Transverse colon (tissue), 3 donors: ENCODE measurements around the gene STAT3.

Experiments
- EP300 ChIP-seq: sonication (generic); formaldehyde crosslinking; IDR thresholded peaks from one replicate; pipeline ENCODE4 v1.6.1; 2017; ENCODE audit warnings: antibody characterized with exemption, low read depth
- POLR2A ChIP-seq: fragments of 450-650 bp; IDR thresholded peaks from one replicate; pipeline ENCODE4 v1.6.1; 2016; ENCODE audit warnings: antibody characterized with exemption, mild to moderate bottlenecking, moderate library complexity
- TF ChIP-seq, protein P1 (sequence below), 5 experiments: fragments of 200-600 bp in 3 of 5; fragments of 450-650 bp in 2 of 5; sonication (generic) in 3 of 5; IDR thresholded peaks; 1 replicate in 2 of 5; 2 replicates in 3 of 5; pipeline ENCODE4 v1.5.1; 2016 to 2017; ENCODE audit warnings: antibody characterized with exemption in 5 of 5, inconsistent platforms in 3 of 5, mild to moderate bottlenecking in 2 of 5, moderate library complexity in 1 of 5

DNA sequence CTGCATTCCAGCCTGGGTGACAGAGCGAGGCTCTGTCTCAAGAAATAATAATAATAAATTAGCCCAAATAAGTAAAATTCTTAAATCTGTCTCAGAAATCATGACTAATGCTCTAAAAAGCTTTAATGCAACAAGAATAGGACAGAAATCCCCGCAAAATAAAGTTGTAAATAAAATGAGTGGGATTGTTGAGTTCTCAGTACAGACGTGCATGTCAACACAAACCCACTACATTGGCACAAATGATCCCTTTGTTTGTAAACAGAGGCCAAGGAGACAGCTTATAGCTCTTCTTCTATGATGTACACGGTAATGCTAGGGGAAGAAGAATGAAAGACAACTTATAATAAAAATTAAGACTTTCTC is 118.1 kb downstream of the STAT3 start:
- TF ChIP-seq POLR2A: no peak
- TF ChIP-seq, protein P1, sequence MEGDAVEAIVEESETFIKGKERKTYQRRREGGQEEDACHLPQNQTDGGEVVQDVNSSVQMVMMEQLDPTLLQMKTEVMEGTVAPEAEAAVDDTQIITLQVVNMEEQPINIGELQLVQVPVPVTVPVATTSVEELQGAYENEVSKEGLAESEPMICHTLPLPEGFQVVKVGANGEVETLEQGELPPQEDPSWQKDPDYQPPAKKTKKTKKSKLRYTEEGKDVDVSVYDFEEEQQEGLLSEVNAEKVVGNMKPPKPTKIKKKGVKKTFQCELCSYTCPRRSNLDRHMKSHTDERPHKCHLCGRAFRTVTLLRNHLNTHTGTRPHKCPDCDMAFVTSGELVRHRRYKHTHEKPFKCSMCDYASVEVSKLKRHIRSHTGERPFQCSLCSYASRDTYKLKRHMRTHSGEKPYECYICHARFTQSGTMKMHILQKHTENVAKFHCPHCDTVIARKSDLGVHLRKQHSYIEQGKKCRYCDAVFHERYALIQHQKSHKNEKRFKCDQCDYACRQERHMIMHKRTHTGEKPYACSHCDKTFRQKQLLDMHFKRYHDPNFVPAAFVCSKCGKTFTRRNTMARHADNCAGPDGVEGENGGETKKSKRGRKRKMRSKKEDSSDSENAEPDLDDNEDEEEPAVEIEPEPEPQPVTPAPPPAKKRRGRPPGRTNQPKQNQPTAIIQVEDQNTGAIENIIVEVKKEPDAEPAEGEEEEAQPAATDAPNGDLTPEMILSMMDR (IDR thresholded peaks at IDR 0.05): no peak
- no peak for TF ChIP-seq EP300
